Measurements from ENCODE around the gene C1orf210.

DNA sequence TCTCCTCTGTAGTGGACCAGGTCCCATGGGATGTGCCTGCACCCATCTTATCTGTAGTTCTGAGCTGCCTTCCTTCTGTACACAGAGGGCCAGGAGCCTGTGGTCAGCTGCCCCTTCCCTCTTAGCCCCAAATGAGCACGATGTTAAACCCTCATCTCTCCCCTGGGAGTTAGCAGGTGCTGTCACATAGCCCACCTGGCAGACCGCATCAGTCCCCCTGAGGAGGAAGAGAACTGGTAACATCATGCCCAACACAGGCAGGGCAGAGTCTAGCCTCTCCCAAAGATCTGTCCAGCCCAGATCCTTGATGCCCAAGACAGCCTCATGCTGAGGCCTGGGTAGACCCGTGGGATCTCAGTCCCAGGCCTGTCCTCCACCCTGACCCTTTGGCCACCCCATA lies 20.1 kb upstream of the C1orf210 start:
- TF ChIP-seq EZH2 (IDR thresholded peaks at IDR 0.05) (no peak), POLR2AphosphoS5 (IDR thresholded peaks at IDR 0.05; ENCODE audit: borderline replicate concordance, low read depth, low read length) (no peak), FOXP2 (optimal IDR thresholded peaks at IDR 0.05; ENCODE audit: control extremely low read depth, extremely low read length, insufficient read depth) (no peak)

Data from SK-N-MC (cell line).